Uterus (tissue), 2 donors: Measurements from ENCODE around the gene CRABP2.

Experiments
- CTCF ChIP-seq, 4 experiments: fragments of 200-600 bp in 2 of 4; fragments of 450-650 bp in 2 of 4; sonication (generic) in 2 of 4; IDR thresholded peaks; one replicate each; pipeline ENCODE4 v1.5.1; 2016 to 2019; ENCODE audit warnings: antibody characterized with exemption in 4 of 4, mild to moderate bottlenecking in 2 of 4, moderate library complexity in 1 of 4
- POLR2A ChIP-seq, 2 donors: fragments of 450-650 bp; IDR thresholded peaks; one replicate each; pipeline ENCODE4 v1.6.1; 2016; ENCODE audit warnings: antibody characterized with exemption in 2 of 2, mild to moderate bottlenecking in 1 of 2, moderate library complexity in 1 of 2

- no peak for TF ChIP-seq POLR2A (IDR thresholded peaks at IDR 0.05)
- no peak for TF ChIP-seq CTCF (IDR thresholded peaks at IDR 0.05)
Observed at GRCh38 chr1:156738916-156739315, 33.5 kb upstream of the CRABP2 start.
